PFSK-1 (cell line): ENCODE data around the gene DNAH9.

ENCODE experiments used
- FOXP2 ChIP-seq: optimal IDR thresholded peaks from 2 replicates; pipeline ENCODE3; 2011; ENCODE audit warnings: borderline replicate concordance, control low read depth, inconsistent platforms; ENCODE audit not compliant: insufficient read depth; ENCODE audit errors: extremely low read length, extremely low read depth
- POLR2AphosphoS5 ChIP-seq: IDR thresholded peaks from 2 replicates; pipeline ENCODE4 v1.6.1; 2012; ENCODE audit warnings: low read depth, mild to moderate bottlenecking, control low read depth, low read length, moderate library complexity
- TAF1 ChIP-seq: IDR thresholded peaks from 2 replicates; pipeline ENCODE4 v1.6.1; 2012; ENCODE audit warnings: low read length, control low read depth, borderline replicate concordance; ENCODE audit not compliant: insufficient read depth
- TF ChIP-seq, protein P1 (sequence below), 2 experiments: IDR thresholded peaks; 2 replicates each; pipeline versions ENCODE4 v1.6.1 to v1.8.0; 2011 to 2012; ENCODE audit warnings: low read depth in 2 of 2, low read length in 2 of 2, control low read depth in 1 of 2, inconsistent platforms in 1 of 2, mild to moderate bottlenecking in 1 of 2, moderate library complexity in 1 of 2; ENCODE audit not compliant: insufficient read depth in 1 of 2

DNA sequence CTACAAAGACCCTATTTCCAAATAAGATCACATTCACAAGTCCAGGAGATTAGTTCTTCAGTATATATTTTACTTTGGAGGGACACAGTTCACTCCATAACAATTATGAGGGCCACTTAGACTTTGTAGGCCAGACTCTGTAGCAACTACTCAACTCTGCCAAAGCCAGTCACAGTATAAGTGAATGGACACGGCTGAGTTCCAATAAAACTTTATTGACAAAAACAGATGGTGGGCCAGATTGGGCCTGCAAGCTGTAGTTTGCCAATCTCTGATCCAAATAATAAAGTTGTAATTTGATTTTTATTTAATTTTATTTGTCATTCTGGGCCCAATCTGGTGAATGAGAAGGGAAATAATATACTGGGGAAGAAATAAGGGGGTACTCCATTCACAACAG is 297.9 kb downstream of the DNAH9 start:
- no peak for TF ChIP-seq TAF1
- TF ChIP-seq, protein P1, sequence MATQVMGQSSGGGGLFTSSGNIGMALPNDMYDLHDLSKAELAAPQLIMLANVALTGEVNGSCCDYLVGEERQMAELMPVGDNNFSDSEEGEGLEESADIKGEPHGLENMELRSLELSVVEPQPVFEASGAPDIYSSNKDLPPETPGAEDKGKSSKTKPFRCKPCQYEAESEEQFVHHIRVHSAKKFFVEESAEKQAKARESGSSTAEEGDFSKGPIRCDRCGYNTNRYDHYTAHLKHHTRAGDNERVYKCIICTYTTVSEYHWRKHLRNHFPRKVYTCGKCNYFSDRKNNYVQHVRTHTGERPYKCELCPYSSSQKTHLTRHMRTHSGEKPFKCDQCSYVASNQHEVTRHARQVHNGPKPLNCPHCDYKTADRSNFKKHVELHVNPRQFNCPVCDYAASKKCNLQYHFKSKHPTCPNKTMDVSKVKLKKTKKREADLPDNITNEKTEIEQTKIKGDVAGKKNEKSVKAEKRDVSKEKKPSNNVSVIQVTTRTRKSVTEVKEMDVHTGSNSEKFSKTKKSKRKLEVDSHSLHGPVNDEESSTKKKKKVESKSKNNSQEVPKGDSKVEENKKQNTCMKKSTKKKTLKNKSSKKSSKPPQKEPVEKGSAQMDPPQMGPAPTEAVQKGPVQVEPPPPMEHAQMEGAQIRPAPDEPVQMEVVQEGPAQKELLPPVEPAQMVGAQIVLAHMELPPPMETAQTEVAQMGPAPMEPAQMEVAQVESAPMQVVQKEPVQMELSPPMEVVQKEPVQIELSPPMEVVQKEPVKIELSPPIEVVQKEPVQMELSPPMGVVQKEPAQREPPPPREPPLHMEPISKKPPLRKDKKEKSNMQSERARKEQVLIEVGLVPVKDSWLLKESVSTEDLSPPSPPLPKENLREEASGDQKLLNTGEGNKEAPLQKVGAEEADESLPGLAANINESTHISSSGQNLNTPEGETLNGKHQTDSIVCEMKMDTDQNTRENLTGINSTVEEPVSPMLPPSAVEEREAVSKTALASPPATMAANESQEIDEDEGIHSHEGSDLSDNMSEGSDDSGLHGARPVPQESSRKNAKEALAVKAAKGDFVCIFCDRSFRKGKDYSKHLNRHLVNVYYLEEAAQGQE (IDR thresholded peaks at IDR 0.05; ENCODE audit: insufficient read depth in 1 of 2, low read depth in 2 of 2, low read length in 2 of 2) = no peak
- no peak for TF ChIP-seq FOXP2
- TF ChIP-seq POLR2AphosphoS5 = no peak
